Uterus (tissue), 2 donors: ENCODE measurements around the gene LRP1.

Experiments used
- POLR2A ChIP-seq, 2 donors: fragments of 450-650 bp; IDR thresholded peaks; one replicate each; pipeline ENCODE4 v1.6.1; 2016; ENCODE audit warnings: antibody characterized with exemption in 2 of 2, mild to moderate bottlenecking in 1 of 2, moderate library complexity in 1 of 2
- TF ChIP-seq, protein P1 (sequence below), 4 experiments: fragments of 200-600 bp in 2 of 4; fragments of 450-650 bp in 2 of 4; sonication (generic) in 2 of 4; IDR thresholded peaks; one replicate each; pipeline ENCODE4 v1.5.1; 2016 to 2019; ENCODE audit warnings: antibody characterized with exemption in 4 of 4, mild to moderate bottlenecking in 2 of 4, moderate library complexity in 1 of 4

- TF ChIP-seq, protein P1, sequence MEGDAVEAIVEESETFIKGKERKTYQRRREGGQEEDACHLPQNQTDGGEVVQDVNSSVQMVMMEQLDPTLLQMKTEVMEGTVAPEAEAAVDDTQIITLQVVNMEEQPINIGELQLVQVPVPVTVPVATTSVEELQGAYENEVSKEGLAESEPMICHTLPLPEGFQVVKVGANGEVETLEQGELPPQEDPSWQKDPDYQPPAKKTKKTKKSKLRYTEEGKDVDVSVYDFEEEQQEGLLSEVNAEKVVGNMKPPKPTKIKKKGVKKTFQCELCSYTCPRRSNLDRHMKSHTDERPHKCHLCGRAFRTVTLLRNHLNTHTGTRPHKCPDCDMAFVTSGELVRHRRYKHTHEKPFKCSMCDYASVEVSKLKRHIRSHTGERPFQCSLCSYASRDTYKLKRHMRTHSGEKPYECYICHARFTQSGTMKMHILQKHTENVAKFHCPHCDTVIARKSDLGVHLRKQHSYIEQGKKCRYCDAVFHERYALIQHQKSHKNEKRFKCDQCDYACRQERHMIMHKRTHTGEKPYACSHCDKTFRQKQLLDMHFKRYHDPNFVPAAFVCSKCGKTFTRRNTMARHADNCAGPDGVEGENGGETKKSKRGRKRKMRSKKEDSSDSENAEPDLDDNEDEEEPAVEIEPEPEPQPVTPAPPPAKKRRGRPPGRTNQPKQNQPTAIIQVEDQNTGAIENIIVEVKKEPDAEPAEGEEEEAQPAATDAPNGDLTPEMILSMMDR (IDR thresholded peaks at IDR 0.05), result no peak
- TF ChIP-seq POLR2A (IDR thresholded peaks at IDR 0.05), result no peak
Measured at GRCh38 chr12:57235728-57236131, 107.4 kb downstream of the LRP1 start.
